Superior temporal gyrus (tissue), 1 donor: ENCODE data around the gene CLPTM1.
A peak's percentile ranks its signal among the peaks of the same experiment; 100 is the strongest.
"Not testable (repeated sequence)": the region's sequence is repeated elsewhere in the genome, so short reads cannot be mapped to it uniquely, and the experiment has no call there.

Experiments used
- DNase-seq: peaks from one replicate; pipeline ENCODE4 v3.0.0-alpha.2; 2016; ENCODE audit errors: extremely low spot score

Gene CLPTM1

DNA sequence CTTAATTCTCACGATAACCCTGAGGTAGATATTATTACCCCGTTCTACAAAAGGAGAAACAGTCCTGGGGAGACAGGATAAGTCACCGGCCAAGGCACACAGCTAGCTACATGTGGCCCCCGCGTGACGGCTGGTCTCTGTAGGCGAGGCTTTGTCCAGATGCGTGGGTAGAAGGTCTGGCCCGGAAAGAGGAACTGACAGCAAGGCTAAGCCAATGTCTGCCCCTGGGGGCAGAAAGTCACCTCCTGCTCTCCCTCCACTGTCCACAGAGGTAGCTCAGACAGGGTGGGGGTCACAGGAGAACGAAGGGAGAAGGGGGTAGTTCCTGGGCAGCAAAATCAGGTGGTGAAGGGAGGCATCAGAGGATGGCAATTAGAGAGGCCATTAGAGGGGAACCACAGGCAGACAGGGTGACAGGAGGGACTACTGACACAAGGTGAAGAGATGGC, 11.4 kb upstream of the CLPTM1 start:
- DNase-seq = no peak

DNA sequence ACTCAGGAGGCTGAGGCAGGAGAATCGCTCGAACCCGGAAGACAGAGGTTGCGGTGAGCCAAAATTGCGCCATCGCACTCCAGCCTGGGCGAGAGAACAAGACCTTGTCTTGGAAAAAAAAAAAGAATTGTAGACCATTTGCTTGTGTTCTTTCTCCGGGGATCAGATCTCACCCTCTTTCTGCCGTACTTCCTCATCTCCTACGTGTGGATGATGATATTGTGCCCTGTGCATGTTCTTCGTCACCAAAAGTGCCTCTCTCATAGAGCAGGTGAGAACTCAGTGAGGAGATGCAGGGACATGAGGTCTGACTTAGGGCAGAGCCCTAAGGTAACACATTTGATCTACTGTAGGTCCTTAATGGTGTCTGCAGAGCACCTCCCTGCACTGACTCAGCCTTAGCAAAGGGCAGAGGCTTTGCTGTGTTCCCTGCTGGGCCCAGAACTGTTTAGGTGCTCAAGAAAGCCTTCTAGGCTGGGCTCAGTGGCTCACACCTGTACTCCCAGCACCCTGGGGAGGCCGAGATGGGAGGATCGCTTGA, 8.1 kb upstream of the CLPTM1 start:
- DNase-seq = no peak

DNA sequence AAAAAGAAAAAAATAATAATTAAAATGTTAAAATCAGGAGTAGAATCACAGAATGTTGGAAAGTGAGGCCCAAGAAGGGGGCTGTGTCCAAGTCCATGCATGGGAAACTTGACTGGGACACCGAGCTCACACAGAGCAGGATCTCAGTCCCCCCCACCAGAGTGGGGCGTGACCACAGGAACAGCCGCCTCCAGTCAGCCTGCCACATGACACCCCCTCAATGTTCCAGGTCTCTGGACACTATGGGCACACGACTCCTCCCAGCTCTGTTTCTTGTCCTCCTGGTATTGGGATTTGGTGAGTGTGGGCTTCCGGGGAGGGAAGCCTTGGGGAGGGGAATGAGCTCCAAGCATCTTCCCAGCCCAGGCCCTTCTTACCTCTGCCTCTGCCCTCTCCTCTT, 6.9 kb upstream of the CLPTM1 start:
- DNase-seq = no peak

- no peak for DNase-seq
Measured at GRCh38 chr19:44948763-44949374, 6.3 kb upstream of the CLPTM1 start.

GRCh38 chr19:44949550-44949949, 5.6 kb upstream of the CLPTM1 start:
- no peak for DNase-seq

DNA sequence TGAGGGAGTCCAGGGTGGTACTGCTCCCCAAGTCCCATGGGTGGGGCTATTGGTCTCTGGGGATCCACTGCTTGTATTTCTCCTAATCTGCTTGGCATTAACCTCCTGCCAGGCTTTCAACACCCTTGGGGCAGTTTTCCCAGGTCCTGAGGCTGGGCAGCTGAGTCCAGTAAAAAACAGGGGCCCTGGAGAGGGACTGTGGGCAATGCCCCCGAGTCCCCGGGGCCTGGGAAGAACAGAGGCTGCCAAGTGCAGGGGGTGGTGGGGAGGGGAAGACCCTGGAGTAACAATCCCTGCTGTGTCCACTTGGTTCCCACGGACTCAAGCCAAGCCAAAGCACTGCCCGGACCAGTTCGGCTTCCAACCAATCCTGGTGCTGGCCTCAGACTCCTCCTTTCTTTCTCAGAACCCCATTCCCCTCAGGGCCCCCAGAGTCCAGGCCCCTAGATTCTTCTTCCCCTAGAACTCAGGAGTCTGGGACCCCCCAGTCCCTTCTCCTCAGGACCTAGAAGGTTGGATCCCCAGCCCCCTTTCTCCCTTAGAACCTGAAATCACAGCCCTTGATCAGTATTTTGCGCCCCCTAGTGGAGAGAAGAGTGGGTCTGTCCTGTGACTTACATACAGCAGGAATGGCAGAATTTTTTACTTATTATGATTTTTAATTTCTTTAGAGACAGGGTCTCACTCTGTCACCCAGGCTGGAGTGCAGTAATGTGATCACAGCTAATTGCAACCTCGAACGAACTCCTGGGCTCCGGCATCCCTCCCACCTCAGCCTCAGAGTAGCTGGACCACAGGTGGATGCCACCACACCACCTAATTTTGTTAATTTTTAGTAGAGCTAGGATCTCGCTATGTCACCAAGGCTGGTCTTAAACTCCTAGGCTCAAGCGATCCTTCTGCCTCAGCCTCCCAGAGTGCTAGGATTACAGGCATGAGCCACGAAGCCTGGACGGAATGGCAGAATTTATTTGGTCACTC, 3.7 kb upstream of the CLPTM1 start:
- peak; percentile 91 for DNase-seq

GRCh38 chr19:44954278-44954648, 917 bp upstream of the CLPTM1 start:
- no peak for DNase-seq

DNA sequence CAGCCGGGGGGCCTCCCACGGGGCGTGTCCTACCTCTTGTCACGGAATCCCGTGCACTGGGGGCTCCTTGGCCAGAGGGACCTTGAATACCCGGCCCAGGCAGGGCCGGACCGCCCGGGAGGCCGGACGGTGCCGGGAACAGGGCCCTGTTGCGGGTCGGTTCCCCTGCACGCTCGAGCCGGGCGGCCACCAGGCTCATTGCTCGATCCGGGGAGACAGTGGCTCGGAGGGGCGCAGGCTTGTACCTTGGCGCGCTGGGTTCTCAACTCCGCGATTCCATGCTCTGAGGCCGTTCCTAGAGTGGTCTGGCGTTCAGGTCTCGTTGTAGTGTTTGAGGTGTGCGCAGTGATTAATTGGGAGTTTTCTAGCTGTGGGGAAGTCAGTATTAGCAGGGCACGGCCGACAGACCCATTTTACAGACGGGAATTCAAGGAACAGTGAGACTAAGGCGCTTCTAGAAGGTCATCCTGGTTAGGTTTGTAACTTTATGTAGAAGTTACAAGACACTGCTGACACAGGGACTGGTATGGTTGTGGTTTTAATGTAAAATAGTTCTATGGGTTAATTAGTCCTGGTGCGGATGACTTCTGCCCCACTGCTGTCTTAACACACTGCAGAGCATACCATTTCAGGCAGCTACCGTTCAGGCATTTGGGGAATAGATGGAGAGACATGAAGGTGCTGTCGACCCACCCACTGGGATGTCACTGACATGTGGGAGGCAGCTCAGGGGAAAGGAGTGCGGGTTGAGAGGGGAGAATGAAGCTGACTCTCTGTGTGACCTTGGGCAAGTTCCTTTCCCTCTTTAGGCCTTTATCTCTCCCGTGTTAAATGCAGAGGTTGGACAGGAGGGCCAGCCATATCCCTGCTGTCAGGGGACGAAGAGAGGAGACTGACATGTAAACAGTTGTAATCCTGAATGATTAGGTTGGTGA, 592 bp downstream of the CLPTM1 start:
- DNase-seq = no peak

DNA sequence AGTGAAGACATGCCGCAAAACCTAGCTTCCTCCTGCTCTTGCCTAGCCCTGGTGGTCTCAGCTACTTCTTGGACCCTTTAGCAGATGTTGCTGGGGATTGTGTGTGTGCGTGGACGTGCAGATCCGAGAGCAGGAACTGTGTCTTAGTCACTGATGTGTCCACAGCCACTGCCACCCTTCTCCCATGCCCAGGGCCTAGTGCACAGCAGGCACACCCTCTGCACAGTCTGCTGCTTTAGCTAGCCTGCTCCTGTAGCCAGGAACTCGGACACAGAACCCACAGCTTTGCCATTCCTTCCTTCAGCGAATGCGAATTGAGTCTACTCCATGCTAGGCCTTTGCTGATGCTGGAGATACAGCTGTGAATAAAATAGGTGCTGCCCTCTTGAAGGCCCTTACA, 2.3 kb downstream of the CLPTM1 start:
- DNase-seq = no peak

- no peak for DNase-seq
Measured at GRCh38 chr19:44958090-44958489, 2.9 kb downstream of the CLPTM1 start.

GRCh38 chr19:44959691-44960090, 4.5 kb downstream of the CLPTM1 start:
- DNase-seq = no peak

- DNase-seq = no peak
Measured at GRCh38 chr19:44960906-44961728, 5.9 kb downstream of the CLPTM1 start.

GRCh38 chr19:44961821-44962220, 6.6 kb downstream of the CLPTM1 start:
- DNase-seq = no peak

- DNase-seq = no peak
Measured at GRCh38 chr19:44968118-44968517, 12.9 kb downstream of the CLPTM1 start.

DNA sequence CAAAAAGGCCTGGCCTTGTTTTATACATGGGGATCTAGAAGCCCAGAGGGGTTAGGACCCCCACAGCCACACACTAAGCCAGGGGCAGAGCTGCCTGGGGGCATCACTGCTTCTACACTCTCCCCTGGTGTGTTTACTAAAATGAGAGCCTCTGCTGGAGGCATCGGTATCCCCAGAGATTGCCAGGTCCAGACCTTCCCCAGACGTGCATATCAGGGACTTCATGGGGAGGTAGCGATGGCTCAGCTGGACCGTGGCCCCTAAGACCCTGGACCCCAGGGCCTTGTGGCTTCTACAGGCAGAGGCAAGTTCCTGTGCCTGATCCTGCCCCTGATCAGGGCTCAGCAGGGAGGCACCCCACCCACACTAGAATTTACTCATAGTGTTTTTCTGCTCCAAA, 13.5 kb downstream of the CLPTM1 start:
- no peak for DNase-seq

DNA sequence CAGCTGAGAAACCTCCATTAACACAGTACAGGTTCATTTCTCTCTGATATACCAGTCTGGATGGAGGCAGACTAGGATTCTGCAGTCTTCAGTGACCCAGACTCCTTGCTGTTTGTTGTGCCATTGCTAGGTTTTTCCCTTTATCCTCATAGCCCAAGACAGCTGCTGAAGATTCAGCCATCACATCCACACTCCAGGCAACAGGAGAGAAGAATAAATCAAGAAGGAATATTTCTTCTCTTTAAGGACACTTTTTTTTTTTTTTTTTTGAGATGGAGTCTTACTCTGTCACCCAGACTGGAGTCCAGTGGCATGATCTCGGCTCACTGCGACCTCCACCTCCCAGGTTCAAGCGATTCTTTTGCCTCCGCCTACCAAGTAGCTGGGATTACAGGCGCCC, 14.3 kb downstream of the CLPTM1 start:
- DNase-seq = no peak

GRCh38 chr19:44971451-44971850, 16.3 kb downstream of the CLPTM1 start:
- DNase-seq = not testable (repeated sequence)

GRCh38 chr19:44972802-44973201, 17.6 kb downstream of the CLPTM1 start:
- DNase-seq = no peak

DNA sequence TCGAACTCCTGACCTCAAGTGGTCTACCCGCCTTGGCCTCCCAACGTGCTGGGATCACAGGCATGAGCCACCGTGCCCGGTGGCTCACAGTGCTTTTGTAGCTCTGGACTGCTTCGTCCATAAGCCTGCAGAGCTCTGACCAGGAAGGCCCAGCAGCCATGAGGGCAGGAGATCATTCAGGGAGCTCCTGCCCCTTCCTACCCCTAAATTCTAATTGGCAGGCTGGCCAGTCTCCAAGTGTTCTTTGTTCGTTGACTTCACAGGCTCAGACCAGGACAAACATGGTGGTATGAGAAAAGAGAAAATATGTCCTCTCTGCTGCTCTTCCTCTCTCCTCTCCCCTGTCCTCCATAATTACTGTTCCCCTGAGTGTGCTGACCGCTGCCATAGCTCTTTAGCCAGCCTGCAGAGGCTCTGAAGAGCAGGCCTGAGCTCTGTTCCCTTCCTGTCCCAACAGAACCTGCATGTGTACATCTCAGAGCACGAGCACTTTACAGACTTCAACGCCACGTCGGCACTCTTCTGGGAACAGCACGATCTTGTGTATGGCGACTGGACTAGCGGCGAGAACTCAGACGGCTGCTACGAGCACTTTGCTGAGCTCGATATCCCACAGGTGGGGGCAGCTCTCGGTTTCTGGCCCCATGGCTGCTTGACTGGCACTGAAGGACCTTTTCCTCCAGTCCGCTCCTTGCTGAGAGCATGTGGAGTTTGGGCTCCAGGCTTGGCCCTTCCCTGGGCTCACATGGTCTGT, 19.0 kb downstream of the CLPTM1 start:
- no peak for DNase-seq

- DNase-seq = no peak
Measured at GRCh38 chr19:44974857-44975256, 19.7 kb downstream of the CLPTM1 start.
